Subcutaneous adipose tissue (tissue), 4 donors: ENCODE measurements around the gene GNB1L. TPM values are rescaled to one million over a fixed set of nuclear protein-coding genes. Genes with fewer than 3 reads are reported as not detected.

Experiments
- total RNA-seq, 4 donors: library from RNA; depleted of rRNA; stranded (reverse); fragments of >200 nt; gene quantifications; one replicate each; pipeline ENCODE4 v1.1.0, GENCODE V29; 2016
- TF ChIP-seq, protein P1 (sequence below): fragments of 450-650 bp; IDR thresholded peaks from one replicate; pipeline ENCODE4 v1.5.1; 2016; ENCODE audit warnings: low read depth, mild to moderate bottlenecking, control low read depth, antibody characterized with exemption, moderate library complexity

GNB1L gene
- total RNA-seq, 4 donors from 2014 or later: 1.8 to 4.9 (median 3.9) TPM

DNA sequence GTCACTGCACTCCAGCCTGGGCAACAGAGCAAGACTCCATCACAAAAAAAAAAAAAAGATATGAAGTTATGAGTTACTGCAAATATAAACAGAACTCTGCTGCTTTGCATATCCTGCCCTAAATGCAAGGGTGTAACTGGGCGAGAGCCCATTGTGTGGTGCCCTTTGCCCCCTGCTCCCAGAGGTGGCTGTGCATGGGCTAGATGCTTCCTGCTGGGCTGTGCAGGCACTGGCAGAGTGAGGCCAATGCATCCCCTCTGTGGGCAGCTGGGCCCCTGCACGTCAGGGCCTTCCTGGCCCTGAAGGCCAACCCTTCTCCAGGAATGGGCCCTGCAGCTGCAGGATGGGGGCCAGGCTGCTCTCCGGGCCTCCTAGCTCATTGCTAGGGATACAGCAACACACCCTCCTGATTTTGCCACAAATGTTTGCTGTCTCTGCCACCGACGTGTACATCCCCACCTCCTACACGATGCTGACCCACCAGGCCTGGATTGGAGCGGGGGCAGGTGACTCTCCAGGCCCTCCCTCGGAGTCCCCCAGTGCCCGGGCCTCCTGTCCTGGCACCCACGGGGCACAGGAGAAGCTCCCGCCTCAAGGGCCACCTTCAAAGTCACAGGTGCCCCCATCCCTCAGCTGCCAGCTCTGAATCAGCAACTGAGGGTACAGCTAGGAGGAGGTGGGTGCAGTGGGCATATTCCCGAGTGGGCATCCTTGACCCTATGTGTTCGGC is 46.2 kb upstream of the GNB1L start:
- TF ChIP-seq, protein P1, sequence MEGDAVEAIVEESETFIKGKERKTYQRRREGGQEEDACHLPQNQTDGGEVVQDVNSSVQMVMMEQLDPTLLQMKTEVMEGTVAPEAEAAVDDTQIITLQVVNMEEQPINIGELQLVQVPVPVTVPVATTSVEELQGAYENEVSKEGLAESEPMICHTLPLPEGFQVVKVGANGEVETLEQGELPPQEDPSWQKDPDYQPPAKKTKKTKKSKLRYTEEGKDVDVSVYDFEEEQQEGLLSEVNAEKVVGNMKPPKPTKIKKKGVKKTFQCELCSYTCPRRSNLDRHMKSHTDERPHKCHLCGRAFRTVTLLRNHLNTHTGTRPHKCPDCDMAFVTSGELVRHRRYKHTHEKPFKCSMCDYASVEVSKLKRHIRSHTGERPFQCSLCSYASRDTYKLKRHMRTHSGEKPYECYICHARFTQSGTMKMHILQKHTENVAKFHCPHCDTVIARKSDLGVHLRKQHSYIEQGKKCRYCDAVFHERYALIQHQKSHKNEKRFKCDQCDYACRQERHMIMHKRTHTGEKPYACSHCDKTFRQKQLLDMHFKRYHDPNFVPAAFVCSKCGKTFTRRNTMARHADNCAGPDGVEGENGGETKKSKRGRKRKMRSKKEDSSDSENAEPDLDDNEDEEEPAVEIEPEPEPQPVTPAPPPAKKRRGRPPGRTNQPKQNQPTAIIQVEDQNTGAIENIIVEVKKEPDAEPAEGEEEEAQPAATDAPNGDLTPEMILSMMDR: no peak

DNA sequence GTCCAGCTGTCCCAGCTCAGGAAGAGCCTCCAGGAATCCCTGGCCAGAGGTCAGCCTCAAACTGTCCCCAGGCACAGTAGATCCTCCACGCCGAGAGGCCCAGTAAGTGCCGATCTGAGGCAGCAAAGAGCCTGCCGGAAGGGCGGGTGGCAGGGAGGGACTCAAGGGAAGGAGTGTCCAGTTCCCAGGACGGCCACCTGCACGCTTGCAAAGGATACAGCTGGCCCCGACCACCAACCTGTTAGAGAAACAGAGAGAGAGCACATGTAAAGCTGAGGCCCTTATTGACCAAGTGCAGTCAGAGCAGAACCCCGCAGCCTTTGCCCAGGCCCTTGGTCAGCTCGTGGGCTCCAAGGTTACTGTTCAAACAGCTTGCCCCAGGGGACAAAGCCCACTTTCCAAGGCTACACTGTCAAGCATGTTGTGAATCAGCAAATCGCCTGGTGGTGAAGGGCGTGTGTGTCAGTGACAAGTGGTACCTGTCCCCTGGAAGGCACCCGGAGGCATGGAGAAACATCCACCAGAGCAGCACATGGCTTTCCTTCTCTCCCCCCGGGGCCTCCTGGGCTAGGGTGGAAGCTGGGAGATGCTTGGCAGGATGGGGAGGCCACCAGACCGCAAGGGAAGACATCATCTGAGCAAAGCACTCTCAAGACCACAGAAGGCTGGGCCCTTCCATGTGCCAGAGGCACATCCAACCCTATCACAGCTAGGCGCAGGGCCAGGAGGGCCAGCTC is 44.3 kb upstream of the GNB1L start:
- TF ChIP-seq, protein P1: no peak

DNA sequence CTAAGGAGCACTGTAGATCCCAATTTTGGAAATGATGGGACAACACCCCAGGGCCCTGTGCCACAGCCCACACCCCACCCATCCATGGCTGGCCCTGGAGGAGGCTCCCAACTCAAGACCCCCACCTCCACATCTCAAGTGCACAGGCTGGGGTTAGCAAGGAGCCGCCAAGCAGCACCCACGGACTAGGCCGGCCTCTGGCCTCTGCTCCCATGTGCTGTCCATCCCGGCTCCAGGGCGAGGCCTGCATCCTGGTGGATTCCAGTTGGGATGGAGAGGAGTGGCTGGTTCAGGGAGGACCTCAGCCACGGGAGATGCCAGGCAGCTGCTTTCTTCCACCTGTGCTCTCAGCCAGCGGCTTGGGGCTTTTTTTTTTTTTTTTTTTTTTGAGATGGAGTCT is 43.5 kb upstream of the GNB1L start:
- TF ChIP-seq, protein P1: no peak

DNA sequence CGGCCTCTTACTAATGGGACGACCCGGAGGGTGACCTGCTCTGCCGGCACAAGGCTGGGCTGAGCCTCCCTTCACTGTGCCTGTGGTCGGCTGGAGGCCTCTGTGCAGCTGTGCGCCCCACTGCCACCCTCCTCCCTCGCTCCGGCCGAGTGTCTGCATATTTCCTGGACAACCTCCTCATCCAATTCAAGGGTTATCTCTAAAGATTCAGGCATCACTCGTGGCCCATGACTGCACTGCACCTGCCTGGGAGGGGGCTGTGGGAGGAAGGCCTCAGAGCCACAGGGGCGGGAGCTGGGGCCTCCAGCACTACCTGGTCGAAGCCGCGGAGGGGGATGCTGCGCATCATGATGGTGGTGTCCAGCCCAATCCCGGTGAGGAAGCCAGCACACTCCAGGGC is 43.1 kb upstream of the GNB1L start:
- TF ChIP-seq, protein P1: no peak

DNA sequence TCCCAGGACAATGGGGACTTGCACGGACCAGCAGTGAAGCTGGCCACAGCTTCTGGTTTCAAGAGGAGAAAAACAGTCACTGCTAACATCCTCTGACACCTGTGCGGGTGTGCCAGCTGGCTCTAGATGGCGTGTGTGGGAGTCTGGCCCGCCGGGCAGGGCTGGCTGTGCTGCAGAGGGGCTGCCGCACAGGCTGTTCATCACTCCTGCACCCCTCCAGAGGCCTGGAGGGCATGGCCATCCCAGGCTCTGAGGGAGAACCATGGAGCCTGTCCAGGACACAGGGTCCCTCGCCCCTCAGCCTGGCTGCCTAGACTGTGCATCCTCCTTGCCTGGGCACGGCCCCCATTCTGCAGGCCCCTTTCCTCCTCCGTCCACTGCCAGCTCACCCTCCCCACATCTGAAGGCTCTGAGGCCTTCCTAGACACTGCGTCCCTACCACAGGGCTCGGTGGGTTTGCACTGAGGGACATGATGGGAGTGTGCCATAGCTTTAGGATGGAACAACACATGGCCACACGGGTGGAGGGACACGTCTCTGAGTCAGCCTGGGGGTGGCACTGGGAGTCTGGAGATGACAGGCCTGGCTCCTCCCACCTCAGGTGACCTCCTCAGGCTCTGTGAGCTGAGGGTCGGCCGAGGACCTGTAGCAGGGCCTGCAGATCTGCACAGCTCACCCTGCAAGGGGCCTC is 42.1 kb upstream of the GNB1L start:
- TF ChIP-seq, protein P1: no peak

DNA sequence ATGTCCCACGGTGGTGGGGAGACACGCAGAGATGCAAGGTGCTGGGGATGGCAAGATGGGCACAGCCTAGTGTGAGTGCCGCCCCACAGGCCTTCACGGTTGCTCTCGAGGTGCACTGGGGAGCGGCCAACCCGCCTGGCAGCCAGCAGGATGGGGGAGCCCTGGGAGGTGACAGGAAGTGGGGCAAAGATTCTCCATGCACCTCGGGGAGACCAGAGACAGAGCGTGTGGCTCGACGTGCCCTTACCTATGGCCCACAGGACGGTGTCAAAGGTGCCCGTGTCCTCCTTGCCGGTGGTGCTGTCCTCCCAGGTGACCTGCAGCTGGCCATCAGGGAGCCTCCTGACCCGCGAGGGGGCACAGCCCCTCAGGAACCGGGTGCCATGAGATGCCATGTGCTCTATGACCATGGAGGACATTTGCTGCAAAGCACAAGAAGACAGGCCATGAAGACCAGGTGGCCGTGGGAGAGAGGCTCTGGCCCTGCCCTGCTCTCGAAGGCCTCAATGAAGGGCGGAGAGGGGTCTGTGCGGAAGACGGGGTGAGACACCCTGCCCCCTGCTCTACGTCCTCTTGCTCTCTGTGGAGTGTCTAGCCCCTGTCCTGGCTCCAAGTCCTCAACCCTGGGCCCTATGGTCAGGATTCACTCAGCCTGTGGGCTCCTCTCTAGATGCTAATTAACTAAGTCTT is 40.6 kb upstream of the GNB1L start:
- TF ChIP-seq, protein P1: no peak

DNA sequence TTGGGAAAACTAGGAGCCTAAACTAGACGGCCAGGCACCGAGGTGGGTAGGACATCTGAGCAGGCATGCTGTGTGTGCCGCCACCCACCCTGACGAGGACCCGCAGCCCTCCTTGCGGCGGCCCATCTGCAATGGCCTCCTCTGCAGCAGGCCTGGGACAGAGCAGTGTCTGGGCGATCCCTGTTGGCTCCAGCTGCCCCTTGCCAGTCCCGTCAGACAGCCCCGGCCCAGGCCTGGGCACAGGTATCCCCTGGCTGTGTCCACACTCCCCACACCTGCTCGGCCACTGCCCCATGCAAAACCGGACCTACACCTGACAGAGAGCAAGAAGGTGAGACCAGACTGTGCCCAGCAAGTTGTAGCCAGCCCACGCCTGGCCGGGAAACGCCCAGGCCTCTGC is 38.7 kb upstream of the GNB1L start:
- TF ChIP-seq, protein P1: no peak
